H9 (cell line): ENCODE measurements around the gene CCDC88A. TPM values are rescaled to one million over a fixed set of nuclear protein-coding genes. Genes with fewer than 3 reads are reported as not detected.
A peak's percentile ranks its signal among the peaks of the same experiment; 100 is the strongest.

Experiments used
- DNase-seq: peaks from one replicate; pipeline ENCODE4 v3.0.0-alpha.2; 2017
- H2AFZ ChIP-seq: one replicate; pipeline ENCODE4 v1.6.1; 2013; ENCODE audit warnings: mild to moderate bottlenecking, low read length, control low read depth, moderate library complexity
- H2AK5ac ChIP-seq: 2 replicates; pipeline ENCODE4 v1.6.1; 2013; ENCODE audit warnings: low read length, control low read depth, mixed read lengths; ENCODE audit not compliant: insufficient read length
- H2BK120ac ChIP-seq: one replicate; pipeline ENCODE4 v1.6.1; 2013; ENCODE audit warnings: low read depth, mild to moderate bottlenecking, low read length, control low read depth, inconsistent platforms; ENCODE audit not compliant: poor library complexity, severe bottlenecking
- H2BK12ac ChIP-seq: 2 replicates; pipeline ENCODE4 v1.6.1; 2013; ENCODE audit warnings: low read length, control low read depth, mixed read lengths, low read depth; ENCODE audit not compliant: insufficient read length
- H2BK15ac ChIP-seq: 2 replicates; pipeline ENCODE4 v1.6.1; 2013; ENCODE audit warnings: low read depth, low read length, control low read depth
- H2BK20ac ChIP-seq: one replicate; pipeline ENCODE4 v1.6.1; 2013; ENCODE audit warnings: low read depth, mild to moderate bottlenecking, low read length, control low read depth, inconsistent platforms; ENCODE audit not compliant: poor library complexity, severe bottlenecking
- H2BK5ac ChIP-seq: 2 replicates; pipeline ENCODE4 v1.6.1; 2013; ENCODE audit warnings: low read length, control low read depth, mixed read lengths; ENCODE audit not compliant: insufficient read length
- H3K14ac ChIP-seq: 2 replicates; pipeline ENCODE4 v1.6.1; 2013; ENCODE audit warnings: low read length, control low read depth; ENCODE audit not compliant: insufficient read depth
- H3K18ac ChIP-seq: 2 replicates; pipeline ENCODE4 v1.6.1; 2013; ENCODE audit warnings: low read depth, mild to moderate bottlenecking, mixed read lengths, low read length, control low read depth; ENCODE audit not compliant: insufficient read length
- H3K23ac ChIP-seq: 2 replicates; pipeline ENCODE4 v1.6.1; 2013; ENCODE audit warnings: low read length, control low read depth, mixed read lengths, low read depth; ENCODE audit not compliant: insufficient read length
- H3K23me2 ChIP-seq: 2 replicates; pipeline ENCODE4 v1.6.1; 2013; ENCODE audit warnings: low read depth, mild to moderate bottlenecking, mixed read lengths, low read length, control low read depth; ENCODE audit not compliant: insufficient read length, poor library complexity, severe bottlenecking
- H3K27ac ChIP-seq: 2 replicates; pipeline ENCODE4 v1.5.1; 2013; ENCODE audit warnings: low read length, control low read depth, mixed read lengths, low read depth; ENCODE audit not compliant: insufficient read length
- H3K27me3 ChIP-seq: 2 replicates; pipeline ENCODE4 v1.6.1; 2013; ENCODE audit warnings: low read length, control low read depth, inconsistent platforms; ENCODE audit not compliant: insufficient read depth
- H3K4ac ChIP-seq: 2 replicates; pipeline ENCODE4 v1.6.1; 2013; ENCODE audit warnings: low read depth, mild to moderate bottlenecking, control low read depth, inconsistent platforms, low read length, moderate library complexity
- H3K4me1 ChIP-seq: 2 replicates; pipeline ENCODE4 v1.6.1; 2013; ENCODE audit warnings: low read length, control low read depth, inconsistent platforms; ENCODE audit not compliant: insufficient read depth
- H3K4me2 ChIP-seq: 2 replicates; pipeline ENCODE4 v1.6.1; 2013; ENCODE audit warnings: low read length, control low read depth, mixed read lengths; ENCODE audit not compliant: insufficient read length, insufficient read depth
- H3K56ac ChIP-seq: 2 replicates; pipeline ENCODE4 v1.6.1; 2013; ENCODE audit warnings: low read depth, mild to moderate bottlenecking, mixed read lengths, low read length, control low read depth; ENCODE audit not compliant: insufficient read length
- H3K79me1 ChIP-seq: 2 replicates; pipeline ENCODE4 v1.6.1; 2013; ENCODE audit warnings: low read depth, mild to moderate bottlenecking, moderate library complexity, low read length, control low read depth, inconsistent platforms; ENCODE audit not compliant: insufficient read depth, poor library complexity, severe bottlenecking
- H3K79me2 ChIP-seq: 2 replicates; pipeline ENCODE4 v1.6.1; 2013; ENCODE audit warnings: low read length, control low read depth, inconsistent platforms; ENCODE audit not compliant: insufficient read depth
- H3K9ac ChIP-seq: 2 replicates; pipeline ENCODE4 v1.6.1; 2013; ENCODE audit warnings: low read length, control low read depth, mixed read lengths; ENCODE audit not compliant: insufficient read length; ENCODE audit errors: extremely low read depth
- H3K9me3 ChIP-seq: one replicate; pipeline ENCODE4 v1.6.1; 2013; ENCODE audit warnings: low read depth, low read length, inconsistent platforms; ENCODE audit not compliant: control insufficient read depth
- H3T11ph ChIP-seq: one replicate; pipeline ENCODE4 v1.6.1; 2013; ENCODE audit warnings: mild to moderate bottlenecking, low read length, control low read depth, inconsistent platforms
- H4K20me1 ChIP-seq: one replicate; pipeline ENCODE4 v1.6.1; 2013; ENCODE audit not compliant: control insufficient read depth, insufficient read length, insufficient read depth
- H4K5ac ChIP-seq: 2 replicates; pipeline ENCODE4 v1.6.1; 2013; ENCODE audit warnings: low read depth, mild to moderate bottlenecking, mixed read lengths, low read length, control low read depth; ENCODE audit not compliant: insufficient read length
- H4K8ac ChIP-seq: replicated peaks from 2 replicates; pipeline ENCODE4 v1.6.1; 2013; ENCODE audit warnings: low read length, control low read depth, mixed read lengths, low read depth; ENCODE audit not compliant: insufficient read length
- H4K91ac ChIP-seq: 2 replicates; pipeline ENCODE4 v1.6.1; 2013; ENCODE audit warnings: low read depth, mild to moderate bottlenecking, moderate library complexity, mixed read lengths, low read length, control low read depth; ENCODE audit not compliant: insufficient read length
- H3K27ac Mint-ChIP-seq, 3 experiments: 2 replicates in 2 of 3; 3 replicates in 1 of 3; pipeline ENCODE4 v1.8.0; 2020 to 2021; ENCODE audit warnings: mixed read lengths in 3 of 3, mild to moderate bottlenecking in 1 of 3, moderate library complexity in 1 of 3
- H3K27me3 Mint-ChIP-seq: 2 replicates; pipeline ENCODE4 v1.8.0; 2021; ENCODE audit warnings: low read depth, mild to moderate bottlenecking, moderate library complexity, mixed read lengths
- H3K36me3 Mint-ChIP-seq, 3 experiments: 2 replicates in 2 of 3; 3 replicates in 1 of 3; pipeline ENCODE4 v1.8.0; 2020 to 2021; ENCODE audit warnings: low read depth in 3 of 3, mixed read lengths in 3 of 3; ENCODE audit not compliant: insufficient read depth in 1 of 3
- H3K4me1 Mint-ChIP-seq, 2 experiments: 2 replicates each; pipeline ENCODE4 v1.8.0; 2020; ENCODE audit warnings: mixed read lengths in 2 of 2
- H3K4me3 Mint-ChIP-seq, 2 experiments: 2 replicates in 1 of 2; 3 replicates in 1 of 2; pipeline ENCODE4 v1.8.0; 2020 to 2021; ENCODE audit warnings: mild to moderate bottlenecking in 2 of 2, mixed read lengths in 2 of 2, moderate library complexity in 1 of 2
- H3K9me3 Mint-ChIP-seq, 2 experiments: 2 replicates in 1 of 2; 3 replicates in 1 of 2; pipeline ENCODE4 v1.8.0; 2020; ENCODE audit warnings: mild to moderate bottlenecking in 2 of 2, mixed read lengths in 2 of 2, moderate library complexity in 1 of 2
- WGBS: extraction: QIAGEN DNeasy Blood & Tissue Kit; methylation state at CpG from one replicate; pipeline ENCODE4 v1.1.7; 2013; ENCODE audit warnings: missing lambda C conversion rate, low lambda C conversion rate, mixed read lengths; ENCODE audit not compliant: insufficient read length; ENCODE audit errors: extremely low coverage; 5-methylcytosine and 5-hydroxymethylcytosine counted together
- total RNA-seq: library from RNA; stranded (reverse); gene quantifications from 2 replicates; pipeline ENCODE4 v1.2.1, GENCODE V29; 2021
- TF ChIP-seq, protein P1 (sequence below): fragments of 200-600 bp; sonication (generic); conservative IDR thresholded peaks from 3 replicates; pipeline ENCODE4 v1.8.0; 2021; ENCODE audit warnings: antibody characterized with exemption, mild to moderate bottlenecking

CCDC88A gene
- total RNA-seq, 1 experiment from 2014 or later, result 91.8 TPM

DNA sequence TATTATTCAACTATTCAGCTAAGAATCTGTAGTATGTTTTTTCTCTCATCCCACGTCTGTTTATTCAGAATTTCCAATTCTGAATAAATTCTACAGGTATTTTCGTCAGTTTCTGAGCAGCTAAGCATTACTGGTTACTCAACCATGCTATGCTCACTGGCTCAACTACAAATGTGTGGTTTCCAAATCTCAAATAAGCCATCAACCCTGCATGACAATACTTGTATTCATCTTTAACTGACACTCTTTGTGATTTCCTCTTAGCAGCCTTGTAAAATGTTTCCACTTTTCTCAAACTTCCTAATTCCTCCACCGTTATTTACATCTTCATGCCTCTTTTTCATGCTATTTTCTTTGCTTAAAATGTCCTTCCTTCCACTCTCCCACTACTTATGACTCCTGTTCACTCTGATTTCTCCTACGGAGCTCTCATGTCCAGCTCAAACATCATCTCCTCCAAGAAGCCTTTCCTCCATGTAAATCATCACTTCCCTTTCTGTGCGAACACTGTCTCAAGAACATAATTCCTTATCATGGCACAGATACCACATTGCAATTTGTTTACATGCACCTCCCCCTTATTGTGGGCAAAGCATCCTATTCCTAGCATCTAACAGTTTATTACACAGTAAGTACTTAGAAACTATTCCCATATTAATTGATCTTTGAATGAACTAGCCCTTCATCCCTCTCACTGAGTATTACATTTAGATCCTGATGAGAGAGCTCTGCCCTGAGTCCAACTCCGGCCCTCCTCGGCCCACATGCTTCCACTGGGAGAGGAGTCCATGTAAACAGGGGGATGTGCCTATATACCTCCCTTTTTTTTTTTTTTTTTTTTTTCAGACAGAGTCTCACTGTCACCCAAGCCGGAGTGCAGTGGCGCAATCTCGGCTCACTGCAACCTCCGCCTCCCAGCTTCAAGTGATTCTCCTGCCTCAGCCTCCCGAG is 10.5 kb downstream of the CCDC88A start:
- Histone ChIP-seq H3K4me2 (peak overlapping the region; percentile 43), H3K27me3 (no peaks in the 10 kb centered on the region), H3K23me2 (no peaks in the 10 kb centered on the region), H3K18ac (no peak overlapping the region), H3K56ac (no peak overlapping the region), H2AFZ (no peak overlapping the region), H3K79me2 (peaks cover 5% of the 10 kb centered on the region; the same call in 1 of the 2 replicates), H4K91ac (no peak overlapping the region), H3K23ac (no peak overlapping the region), H3K9me3 (no peaks in the 10 kb centered on the region), H2AK5ac (no peak overlapping the region), H3K4ac (no peak overlapping the region), H4K20me1 (no peaks in the 10 kb centered on the region), H3K4me1 (no peaks in the 10 kb centered on the region; the same call in 1 of the 2 replicates), H3K9ac (no peak overlapping the region), H3K27ac (no peak overlapping the region), H2BK20ac (no peak overlapping the region), H2BK5ac (no peak overlapping the region), H4K8ac (no peak overlapping the region), H2BK12ac (no peak overlapping the region), H4K5ac (no peak overlapping the region), H2BK15ac (no peak overlapping the region), H3T11ph (no peak overlapping the region), H3K14ac (no peak overlapping the region), H2BK120ac (no peak overlapping the region), H3K79me1 (peaks cover 6% of the 10 kb centered on the region)
- H3K27ac Mint-ChIP-seq, result peak overlapping the region; percentile 14 to 80 (median 66); a peak in 6 of 7 replicates
- no peaks in the 10 kb centered on the region for H3K27me3 Mint-ChIP-seq
- 100% methylated on average over 1 of the region's 12 CpGs for WGBS
- no peak for DNase-seq
- peaks cover 24 to 29% of the 10 kb centered on the region in 2 experiments for H3K4me1 Mint-ChIP-seq
- peaks cover 5 to 50% (median 19%) of the 10 kb centered on the region in 3 experiments; a peak in 6 of 7 replicates for H3K36me3 Mint-ChIP-seq
- TF ChIP-seq, protein P1, sequence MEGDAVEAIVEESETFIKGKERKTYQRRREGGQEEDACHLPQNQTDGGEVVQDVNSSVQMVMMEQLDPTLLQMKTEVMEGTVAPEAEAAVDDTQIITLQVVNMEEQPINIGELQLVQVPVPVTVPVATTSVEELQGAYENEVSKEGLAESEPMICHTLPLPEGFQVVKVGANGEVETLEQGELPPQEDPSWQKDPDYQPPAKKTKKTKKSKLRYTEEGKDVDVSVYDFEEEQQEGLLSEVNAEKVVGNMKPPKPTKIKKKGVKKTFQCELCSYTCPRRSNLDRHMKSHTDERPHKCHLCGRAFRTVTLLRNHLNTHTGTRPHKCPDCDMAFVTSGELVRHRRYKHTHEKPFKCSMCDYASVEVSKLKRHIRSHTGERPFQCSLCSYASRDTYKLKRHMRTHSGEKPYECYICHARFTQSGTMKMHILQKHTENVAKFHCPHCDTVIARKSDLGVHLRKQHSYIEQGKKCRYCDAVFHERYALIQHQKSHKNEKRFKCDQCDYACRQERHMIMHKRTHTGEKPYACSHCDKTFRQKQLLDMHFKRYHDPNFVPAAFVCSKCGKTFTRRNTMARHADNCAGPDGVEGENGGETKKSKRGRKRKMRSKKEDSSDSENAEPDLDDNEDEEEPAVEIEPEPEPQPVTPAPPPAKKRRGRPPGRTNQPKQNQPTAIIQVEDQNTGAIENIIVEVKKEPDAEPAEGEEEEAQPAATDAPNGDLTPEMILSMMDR, result no peak
- H3K4me3 Mint-ChIP-seq, result peak overlapping the region; percentile 1 to 13; a peak in 3 of 5 replicates
- no peaks in the 10 kb centered on the region for H3K9me3 Mint-ChIP-seq
